Measurements from ENCODE around the gene ATAT1.

The ATAT1 gene

DNA sequence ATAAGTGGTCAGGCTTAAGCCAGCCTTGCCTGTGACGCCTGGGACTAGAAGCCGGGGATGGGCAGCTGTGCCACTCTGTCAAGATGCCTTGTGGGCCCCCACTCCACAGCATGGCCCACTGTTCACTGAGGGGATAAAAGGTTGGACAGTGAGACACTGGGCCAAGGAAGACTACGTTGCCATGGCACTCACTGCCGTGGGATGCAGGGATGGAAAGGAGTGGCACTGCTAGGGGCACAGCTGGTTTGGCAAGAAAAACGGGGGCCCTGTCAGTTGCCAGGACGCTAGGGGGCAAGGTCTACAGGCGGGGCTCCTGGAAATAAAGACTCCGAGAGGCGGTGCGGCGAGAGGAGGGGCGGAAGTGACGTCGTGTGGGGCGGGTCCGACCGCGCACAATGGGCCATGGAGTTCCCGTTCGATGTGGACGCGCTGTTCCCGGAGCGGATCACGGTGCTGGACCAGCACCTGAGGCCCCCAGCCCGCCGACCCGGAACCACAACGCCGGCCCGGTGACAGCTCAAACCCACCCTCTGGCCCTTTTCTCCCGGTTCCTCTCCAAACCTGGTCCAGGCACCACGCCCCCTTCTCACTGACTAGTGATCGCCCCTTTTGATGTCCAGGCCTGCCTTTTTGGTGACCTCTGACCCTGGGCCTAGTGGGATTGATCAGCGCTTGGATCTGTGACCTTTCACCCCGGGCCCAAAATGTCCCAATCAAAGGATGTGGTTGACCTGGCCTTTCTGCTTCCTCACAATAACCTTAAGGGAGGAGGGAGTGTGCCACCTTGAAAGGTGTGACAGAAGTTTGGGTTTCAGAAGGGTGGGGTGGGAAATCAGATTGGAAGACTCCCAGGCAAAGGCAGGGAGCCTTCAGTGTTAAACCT is at the start of gene ATAT1:
Gene ATAT1 (plus strand): TSS at position 391 of the 883 bp plus-strand sequence.
- H3K4me3 ChIP-seq (ENCODE audit: low read depth, low read length) = peak within 1 kb of the TSS; percentile 83
- TF ChIP-seq, protein P1, sequence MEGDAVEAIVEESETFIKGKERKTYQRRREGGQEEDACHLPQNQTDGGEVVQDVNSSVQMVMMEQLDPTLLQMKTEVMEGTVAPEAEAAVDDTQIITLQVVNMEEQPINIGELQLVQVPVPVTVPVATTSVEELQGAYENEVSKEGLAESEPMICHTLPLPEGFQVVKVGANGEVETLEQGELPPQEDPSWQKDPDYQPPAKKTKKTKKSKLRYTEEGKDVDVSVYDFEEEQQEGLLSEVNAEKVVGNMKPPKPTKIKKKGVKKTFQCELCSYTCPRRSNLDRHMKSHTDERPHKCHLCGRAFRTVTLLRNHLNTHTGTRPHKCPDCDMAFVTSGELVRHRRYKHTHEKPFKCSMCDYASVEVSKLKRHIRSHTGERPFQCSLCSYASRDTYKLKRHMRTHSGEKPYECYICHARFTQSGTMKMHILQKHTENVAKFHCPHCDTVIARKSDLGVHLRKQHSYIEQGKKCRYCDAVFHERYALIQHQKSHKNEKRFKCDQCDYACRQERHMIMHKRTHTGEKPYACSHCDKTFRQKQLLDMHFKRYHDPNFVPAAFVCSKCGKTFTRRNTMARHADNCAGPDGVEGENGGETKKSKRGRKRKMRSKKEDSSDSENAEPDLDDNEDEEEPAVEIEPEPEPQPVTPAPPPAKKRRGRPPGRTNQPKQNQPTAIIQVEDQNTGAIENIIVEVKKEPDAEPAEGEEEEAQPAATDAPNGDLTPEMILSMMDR (IDR thresholded peaks at IDR 0.05; ENCODE audit: control insufficient read depth, extremely low read depth, insufficient read depth) = 0 out of 2 replicates have a peak, but pooled peaks have one; percentile 21
- no peak for DNase-seq (ENCODE audit: low read depth)

DNA sequence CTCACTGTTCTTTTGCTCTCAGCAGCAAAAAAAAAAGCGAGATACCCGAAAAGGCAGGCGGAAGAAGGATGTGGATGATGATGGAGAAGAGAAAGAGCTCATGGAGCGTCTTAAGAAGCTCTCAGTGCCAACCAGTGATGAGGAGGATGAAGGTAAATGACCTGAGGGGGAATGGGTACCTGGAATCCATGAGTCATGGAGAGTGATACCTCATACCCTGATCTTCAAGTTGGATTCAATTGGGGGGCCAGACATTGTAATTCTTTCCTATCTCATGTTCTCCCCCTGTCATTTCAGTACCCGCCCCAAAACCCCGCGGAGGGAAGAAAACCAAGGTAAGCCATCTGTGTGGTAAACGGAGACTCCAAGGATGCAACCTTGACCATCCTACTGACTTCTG is 48.6 kb upstream of the ATAT1 start:
- no peak overlapping the region for H3K4me3 ChIP-seq (ENCODE audit: low read depth, low read length)
- no peak for DNase-seq (ENCODE audit: low read depth)
- TF ChIP-seq, protein P1 (IDR thresholded peaks at IDR 0.05; ENCODE audit: control insufficient read depth, extremely low read depth, insufficient read depth) = no peak

DNA sequence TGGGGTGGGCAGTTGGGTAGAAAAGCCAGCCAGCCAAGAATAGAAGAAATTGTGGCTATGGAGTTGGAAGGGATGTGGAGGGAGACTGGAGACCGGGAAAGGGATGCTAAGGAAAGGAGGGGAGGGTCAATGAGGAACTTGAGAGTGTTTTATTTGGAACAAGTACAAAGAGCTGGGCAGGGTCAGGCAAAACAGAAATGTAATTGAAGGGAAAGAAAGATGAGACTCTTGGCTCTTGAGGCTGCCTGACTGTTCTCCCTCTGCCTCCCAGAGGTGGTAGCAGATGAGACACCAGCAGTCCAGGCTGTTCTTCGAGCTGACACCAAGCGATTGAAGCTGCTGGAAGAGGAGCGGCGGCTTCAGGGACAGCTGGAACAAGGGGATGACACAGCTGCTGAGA is 42.8 kb upstream of the ATAT1 start:
- H3K4me3 ChIP-seq (ENCODE audit: low read depth, low read length) = no peak overlapping the region
- DNase-seq (ENCODE audit: low read depth) = no peak
- TF ChIP-seq, protein P1 (IDR thresholded peaks at IDR 0.05; ENCODE audit: control insufficient read depth, extremely low read depth, insufficient read depth) = no peak

DNA sequence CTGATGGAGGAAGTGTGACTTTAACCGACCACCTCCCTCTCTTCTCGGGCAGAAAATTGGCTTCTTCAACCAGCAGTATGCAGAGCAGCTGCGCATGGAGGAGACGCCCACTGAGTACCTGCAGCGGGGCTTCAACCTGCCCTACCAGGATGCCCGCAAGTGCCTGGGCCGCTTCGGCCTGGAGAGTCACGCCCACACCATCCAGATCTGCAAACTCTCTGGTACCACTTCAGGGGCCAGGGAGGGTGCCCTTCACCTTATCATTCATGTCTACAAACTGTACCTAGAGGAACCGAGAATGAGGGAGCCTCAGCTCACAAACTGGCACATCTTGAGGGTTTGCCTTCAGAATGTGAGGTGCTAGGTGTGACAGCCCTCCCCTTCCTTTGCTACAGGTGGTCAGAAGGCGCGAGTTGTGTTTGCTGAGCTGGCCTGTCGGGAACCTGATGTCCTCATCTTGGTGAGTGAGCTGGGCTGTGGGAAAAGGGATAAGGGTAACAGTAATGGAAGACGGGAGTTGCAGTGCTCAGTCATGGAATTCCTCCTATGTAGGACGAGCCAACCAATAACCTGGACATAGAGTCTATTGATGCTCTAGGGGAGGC is 36.8 kb upstream of the ATAT1 start:
- TF ChIP-seq, protein P1 (IDR thresholded peaks at IDR 0.05; ENCODE audit: control insufficient read depth, extremely low read depth, insufficient read depth) = no peak
- no peak for DNase-seq (ENCODE audit: low read depth)
- no peak overlapping the region for H3K4me3 ChIP-seq (ENCODE audit: low read depth, low read length)

DNA sequence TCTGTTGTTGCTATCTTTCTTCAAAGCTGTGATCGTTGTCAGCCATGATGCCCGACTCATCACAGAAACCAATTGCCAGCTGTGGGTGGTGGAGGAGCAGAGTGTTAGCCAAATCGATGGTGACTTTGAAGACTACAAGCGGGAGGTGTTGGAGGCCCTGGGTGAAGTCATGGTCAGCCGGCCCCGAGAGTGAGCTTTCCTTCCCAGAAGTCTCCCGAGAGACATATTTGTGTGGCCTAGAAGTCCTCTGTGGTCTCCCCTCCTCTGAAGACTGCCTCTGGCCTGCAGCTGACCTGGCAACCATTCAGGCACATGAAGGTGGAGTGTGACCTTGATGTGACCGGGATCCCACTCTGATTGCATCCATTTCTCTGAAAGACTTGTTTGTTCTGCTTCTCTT is 36.2 kb upstream of the ATAT1 start:
- TF ChIP-seq, protein P1 (IDR thresholded peaks at IDR 0.05; ENCODE audit: control insufficient read depth, extremely low read depth, insufficient read depth) = no peak
- no peak for DNase-seq (ENCODE audit: low read depth)
- H3K4me3 ChIP-seq (ENCODE audit: low read depth, low read length) = no peak overlapping the region

DNA sequence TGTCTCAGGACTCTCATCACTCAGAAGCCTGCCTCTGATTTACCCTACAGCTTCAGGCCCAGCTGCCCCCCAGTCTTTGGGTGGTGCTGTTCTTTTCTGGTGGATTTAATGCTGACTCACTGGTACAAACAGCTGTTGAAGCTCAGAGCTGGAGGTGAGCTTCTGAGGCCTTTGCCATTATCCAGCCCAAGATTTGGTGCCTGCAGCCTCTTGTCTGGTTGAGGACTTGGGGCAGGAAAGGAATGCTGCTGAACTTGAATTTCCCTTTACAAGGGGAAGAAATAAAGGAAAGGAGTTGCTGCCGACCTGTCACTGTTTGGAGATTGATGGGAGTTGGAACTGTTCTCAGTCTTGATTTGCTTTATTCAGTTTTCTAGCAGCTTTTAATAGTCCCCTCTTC is 35.7 kb upstream of the ATAT1 start:
- no peak overlapping the region for H3K4me3 ChIP-seq (ENCODE audit: low read depth, low read length)
- TF ChIP-seq, protein P1 (IDR thresholded peaks at IDR 0.05; ENCODE audit: control insufficient read depth, extremely low read depth, insufficient read depth) = no peak
- DNase-seq (ENCODE audit: low read depth) = peak; percentile 65

Measured in LNCaP clone FGC (cell line).